ENCODE results near the gene CELF4.

Gene CELF4

GRCh38 chr18:37322492-37323035 is 243.0 kb downstream of the CELF4 start:
- ChIA-PET POLR2A (no interaction called here), CTCF (interaction anchor here (0.7 to 1.9 kb wide), 7 partner anchors 10 to 327 kb away, joined by 3 to 9 read pairs (median 3); no protein-coding TSS in a partner anchor)
- H3K9me3 ChIP-seq (ENCODE audit: control extremely low read depth in 1 of 5, control insufficient read depth in 4 of 5, insufficient read depth in 2 of 5, low read depth in 1 of 5, low read length in 4 of 5): no peaks in the 10 kb centered on the region
- H3K4me1 ChIP-seq (ENCODE audit: control extremely low read depth in 1 of 4, control insufficient read depth in 4 of 4, insufficient read depth in 4 of 4, low read length in 3 of 4): no peaks in the 10 kb centered on the region
- H3K27ac ChIP-seq (ENCODE audit: insufficient read depth in 1 of 2, low read depth in 1 of 2, low read length in 2 of 2, poor library complexity in 1 of 2, severe bottlenecking in 2 of 2): no peak overlapping the region
- no peaks in the 10 kb centered on the region for H3K36me3 ChIP-seq (ENCODE audit: control insufficient read depth in 4 of 4, insufficient read depth in 4 of 4, low read length in 3 of 4)
- peak in 2 of 3 donors; percentile 39 to 53 for DNase-seq
- no peak overlapping the region for H3K4me3 ChIP-seq (ENCODE audit: control insufficient read depth in 1 of 7, extremely low read depth in 1 of 7, insufficient read depth in 4 of 7, low read depth in 2 of 7, low read length in 6 of 7)
- 36% methylated on average over 13 of the region's 15 CpGs for WGBS (ENCODE audit: insufficient coverage)
- peaks cover 0 to 15% (median 5%) of the 10 kb centered on the region in 5 experiments for H3K27me3 ChIP-seq (replicated peaks in 2 of 5; ENCODE audit: control insufficient read depth in 4 of 5, insufficient read depth in 5 of 5, low read length in 4 of 5)

GRCh38 chr18:37321582-37322491 is 243.8 kb downstream of the CELF4 start:
- Histone ChIP-seq H3K4me1 (ENCODE audit: control extremely low read depth in 1 of 4, control insufficient read depth in 4 of 4, insufficient read depth in 4 of 4, low read length in 3 of 4) (no peaks in the 10 kb centered on the region), H3K27ac (ENCODE audit: insufficient read depth in 1 of 2, low read depth in 1 of 2, low read length in 2 of 2, poor library complexity in 1 of 2, severe bottlenecking in 2 of 2) (no peak overlapping the region), H3K36me3 (ENCODE audit: control insufficient read depth in 4 of 4, insufficient read depth in 4 of 4, low read length in 3 of 4) (no peaks in the 10 kb centered on the region), H3K9me3 (ENCODE audit: control extremely low read depth in 1 of 5, control insufficient read depth in 4 of 5, insufficient read depth in 2 of 5, low read depth in 1 of 5, low read length in 4 of 5) (no peaks in the 10 kb centered on the region), H3K27me3 (replicated peaks in 2 of 5; ENCODE audit: control insufficient read depth in 4 of 5, insufficient read depth in 5 of 5, low read length in 4 of 5) (peaks cover 0 to 15% (median 5%) of the 10 kb centered on the region in 5 experiments), H3K4me3 (ENCODE audit: control insufficient read depth in 1 of 7, extremely low read depth in 1 of 7, insufficient read depth in 4 of 7, low read depth in 2 of 7, low read length in 6 of 7) (no peak overlapping the region)
- DNase-seq: no peak
- POLR2A ChIA-PET: no interaction called here
- WGBS (ENCODE audit: insufficient coverage): 87% methylated on average over 24 of the region's 29 CpGs
- CTCF ChIA-PET: interaction anchor here (0.7 to 1.5 kb wide), 6 partner anchors 11 to 328 kb away, joined by 3 to 7 read pairs (median 3); no protein-coding TSS in a partner anchor

GRCh38 chr18:37320317-37320716 is 245.3 kb downstream of the CELF4 start:
- H3K27ac ChIP-seq (ENCODE audit: insufficient read depth in 1 of 2, low read depth in 1 of 2, low read length in 2 of 2, poor library complexity in 1 of 2, severe bottlenecking in 2 of 2): no peak overlapping the region
- peaks cover 0 to 10% (median 5%) of the 10 kb centered on the region in 5 experiments for H3K27me3 ChIP-seq (replicated peaks in 2 of 5; ENCODE audit: control insufficient read depth in 4 of 5, insufficient read depth in 5 of 5, low read length in 4 of 5)
- no peak for DNase-seq
- no peaks in the 10 kb centered on the region for H3K9me3 ChIP-seq (ENCODE audit: control extremely low read depth in 1 of 5, control insufficient read depth in 4 of 5, insufficient read depth in 2 of 5, low read depth in 1 of 5, low read length in 4 of 5)
- WGBS (ENCODE audit: insufficient coverage): 95% methylated on average over 8 of the region's 10 CpGs
- H3K4me3 ChIP-seq (ENCODE audit: control insufficient read depth in 1 of 7, extremely low read depth in 1 of 7, insufficient read depth in 4 of 7, low read depth in 2 of 7, low read length in 6 of 7): no peak overlapping the region
- CTCF ChIA-PET: interaction anchor here (0.6 kb wide), 1 partner anchor 325 kb away, joined by 3 read pairs; no protein-coding TSS in a partner anchor
- no peaks in the 10 kb centered on the region for H3K4me1 ChIP-seq (ENCODE audit: control extremely low read depth in 1 of 4, control insufficient read depth in 4 of 4, insufficient read depth in 4 of 4, low read length in 3 of 4)
- H3K36me3 ChIP-seq (ENCODE audit: control insufficient read depth in 4 of 4, insufficient read depth in 4 of 4, low read length in 3 of 4): no peaks in the 10 kb centered on the region
- POLR2A ChIA-PET: no interaction called here

GRCh38 chr18:37318360-37319355 is 246.9 kb downstream of the CELF4 start:
- 96% methylated on average over 13 of the region's 16 CpGs for WGBS (ENCODE audit: insufficient coverage)
- Histone ChIP-seq H3K9me3 (ENCODE audit: control extremely low read depth in 1 of 5, control insufficient read depth in 4 of 5, insufficient read depth in 2 of 5, low read depth in 1 of 5, low read length in 4 of 5) (no peaks in the 10 kb centered on the region), H3K4me3 (ENCODE audit: control insufficient read depth in 1 of 7, extremely low read depth in 1 of 7, insufficient read depth in 4 of 7, low read depth in 2 of 7, low read length in 6 of 7) (no peak overlapping the region), H3K36me3 (ENCODE audit: control insufficient read depth in 4 of 4, insufficient read depth in 4 of 4, low read length in 3 of 4) (no peaks in the 10 kb centered on the region), H3K4me1 (ENCODE audit: control extremely low read depth in 1 of 4, control insufficient read depth in 4 of 4, insufficient read depth in 4 of 4, low read length in 3 of 4) (no peaks in the 10 kb centered on the region), H3K27ac (ENCODE audit: insufficient read depth in 1 of 2, low read depth in 1 of 2, low read length in 2 of 2, poor library complexity in 1 of 2, severe bottlenecking in 2 of 2) (no peak overlapping the region), H3K27me3 (replicated peaks in 2 of 5; ENCODE audit: control insufficient read depth in 4 of 5, insufficient read depth in 5 of 5, low read length in 4 of 5) (peaks cover 0 to 8% (median 5%) of the 10 kb centered on the region in 5 experiments)
- DNase-seq: no peak
- POLR2A ChIA-PET: no interaction called here
- CTCF ChIA-PET: no interaction called here

GRCh38 chr18:37317486-37317885 is 248.1 kb downstream of the CELF4 start:
- Histone ChIP-seq H3K27me3 (replicated peaks in 2 of 5; ENCODE audit: control insufficient read depth in 4 of 5, insufficient read depth in 5 of 5, low read length in 4 of 5) (peaks cover 0 to 3% (median 0%) of the 10 kb centered on the region in 5 experiments), H3K4me3 (ENCODE audit: control insufficient read depth in 1 of 7, extremely low read depth in 1 of 7, insufficient read depth in 4 of 7, low read depth in 2 of 7, low read length in 6 of 7) (no peak overlapping the region), H3K27ac (ENCODE audit: insufficient read depth in 1 of 2, low read depth in 1 of 2, low read length in 2 of 2, poor library complexity in 1 of 2, severe bottlenecking in 2 of 2) (no peak overlapping the region), H3K9me3 (ENCODE audit: control extremely low read depth in 1 of 5, control insufficient read depth in 4 of 5, insufficient read depth in 2 of 5, low read depth in 1 of 5, low read length in 4 of 5) (no peaks in the 10 kb centered on the region), H3K4me1 (ENCODE audit: control extremely low read depth in 1 of 4, control insufficient read depth in 4 of 4, insufficient read depth in 4 of 4, low read length in 3 of 4) (no peaks in the 10 kb centered on the region), H3K36me3 (ENCODE audit: control insufficient read depth in 4 of 4, insufficient read depth in 4 of 4, low read length in 3 of 4) (no peaks in the 10 kb centered on the region)
- CTCF ChIA-PET: no interaction called here
- POLR2A ChIA-PET: no interaction called here
- DNase-seq: no peak
- WGBS (ENCODE audit: insufficient coverage): 100% methylated on average over 1 of the region's 2 CpGs

- no peaks in the 10 kb centered on the region for H3K9me3 ChIP-seq (ENCODE audit: control extremely low read depth in 1 of 5, control insufficient read depth in 4 of 5, insufficient read depth in 2 of 5, low read depth in 1 of 5, low read length in 4 of 5)
- DNase-seq: no peak
- no peaks in the 10 kb centered on the region for H3K4me1 ChIP-seq (ENCODE audit: control extremely low read depth in 1 of 4, control insufficient read depth in 4 of 4, insufficient read depth in 4 of 4, low read length in 3 of 4)
- no peak overlapping the region for H3K4me3 ChIP-seq (ENCODE audit: control insufficient read depth in 1 of 7, extremely low read depth in 1 of 7, insufficient read depth in 4 of 7, low read depth in 2 of 7, low read length in 6 of 7)
- POLR2A ChIA-PET: no interaction called here
- H3K27ac ChIP-seq (ENCODE audit: insufficient read depth in 1 of 2, low read depth in 1 of 2, low read length in 2 of 2, poor library complexity in 1 of 2, severe bottlenecking in 2 of 2): no peak overlapping the region
- H3K27me3 ChIP-seq (replicated peaks in 2 of 5; ENCODE audit: control insufficient read depth in 4 of 5, insufficient read depth in 5 of 5, low read length in 4 of 5): peaks cover 0 to 3% (median 0%) of the 10 kb centered on the region in 5 experiments
- no peaks in the 10 kb centered on the region for H3K36me3 ChIP-seq (ENCODE audit: control insufficient read depth in 4 of 4, insufficient read depth in 4 of 4, low read length in 3 of 4)
- WGBS (ENCODE audit: insufficient coverage): 90% methylated on average over 1 of the region's 1 CpG
- CTCF ChIA-PET: interaction anchor here (0.7 kb wide), 1 partner anchor 16 kb away, joined by 4 read pairs; no protein-coding TSS in a partner anchor
Observed at GRCh38 chr18:37316468-37316867, 249.1 kb downstream of the CELF4 start.

All from common myeloid progenitor, CD34-positive (primary cell).